ENCODE results near the gene RAB3GAP1. TPM values are rescaled to one million over a fixed set of nuclear protein-coding genes. Genes with fewer than 3 reads are reported as not detected.

RAB3GAP1 gene
- total RNA-seq, 1 donor from 2014 or later = 49.3 TPM

DNA sequence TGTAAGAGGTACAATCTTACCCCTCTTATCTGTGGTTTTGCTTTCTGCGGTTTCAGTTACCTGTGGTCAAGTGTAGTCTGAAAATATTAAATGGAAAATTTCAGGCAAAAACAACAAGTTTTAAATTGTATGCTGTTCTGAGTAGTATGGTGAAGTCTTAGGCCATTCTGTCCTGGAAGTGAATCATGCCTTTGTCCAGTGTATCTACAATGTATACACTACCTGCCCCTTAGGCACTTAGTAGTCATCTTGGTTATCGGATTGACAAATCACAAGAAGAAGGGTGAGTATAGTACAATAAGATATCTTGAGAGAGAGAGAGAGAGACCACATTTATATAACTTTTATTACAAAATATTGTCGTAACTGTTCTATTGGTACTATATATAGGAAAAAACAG is 43.5 kb downstream of the RAB3GAP1 start:
- no peak overlapping the region for H3K4me3 Mint-ChIP-seq (ENCODE audit: unreplicated experiment)
- DNase-seq (ENCODE audit: low read depth) (no peak), FAIRE-seq (no peak)
- H3K4me2 ChIP-seq (ENCODE audit: low read length) = no peak overlapping the region
- no peaks in the 10 kb centered on the region for H3K27me3 Mint-ChIP-seq (ENCODE audit: low read depth, unreplicated experiment)
- no peaks in the 10 kb centered on the region for H3K9me3 Mint-ChIP-seq (ENCODE audit: unreplicated experiment)
- H3K4me3 ChIP-seq (ENCODE audit: insufficient read depth, low read depth, low read length) = no peak overlapping the region
- peaks cover 8% of the 10 kb centered on the region for H4K20me1 ChIP-seq (ENCODE audit: insufficient read depth, low read length)
- H3K27ac Mint-ChIP-seq (ENCODE audit: unreplicated experiment) = no peak overlapping the region
- H3K4me1 Mint-ChIP-seq (ENCODE audit: low read depth, unreplicated experiment) = no peaks in the 10 kb centered on the region
- peaks cover 6% of the 10 kb centered on the region for H3K36me3 ChIP-seq (ENCODE audit: insufficient read depth, low read length)
- peaks cover 21% of the 10 kb centered on the region for H3K79me2 ChIP-seq (ENCODE audit: insufficient read depth, low read length)
- no peak overlapping the region for H2AFZ ChIP-seq (ENCODE audit: low read depth, low read length)
- no peak for TF ChIP-seq EZH2 (IDR thresholded peaks at IDR 0.05; ENCODE audit: insufficient read depth, low read length)
- TF ChIP-seq, protein P1, sequence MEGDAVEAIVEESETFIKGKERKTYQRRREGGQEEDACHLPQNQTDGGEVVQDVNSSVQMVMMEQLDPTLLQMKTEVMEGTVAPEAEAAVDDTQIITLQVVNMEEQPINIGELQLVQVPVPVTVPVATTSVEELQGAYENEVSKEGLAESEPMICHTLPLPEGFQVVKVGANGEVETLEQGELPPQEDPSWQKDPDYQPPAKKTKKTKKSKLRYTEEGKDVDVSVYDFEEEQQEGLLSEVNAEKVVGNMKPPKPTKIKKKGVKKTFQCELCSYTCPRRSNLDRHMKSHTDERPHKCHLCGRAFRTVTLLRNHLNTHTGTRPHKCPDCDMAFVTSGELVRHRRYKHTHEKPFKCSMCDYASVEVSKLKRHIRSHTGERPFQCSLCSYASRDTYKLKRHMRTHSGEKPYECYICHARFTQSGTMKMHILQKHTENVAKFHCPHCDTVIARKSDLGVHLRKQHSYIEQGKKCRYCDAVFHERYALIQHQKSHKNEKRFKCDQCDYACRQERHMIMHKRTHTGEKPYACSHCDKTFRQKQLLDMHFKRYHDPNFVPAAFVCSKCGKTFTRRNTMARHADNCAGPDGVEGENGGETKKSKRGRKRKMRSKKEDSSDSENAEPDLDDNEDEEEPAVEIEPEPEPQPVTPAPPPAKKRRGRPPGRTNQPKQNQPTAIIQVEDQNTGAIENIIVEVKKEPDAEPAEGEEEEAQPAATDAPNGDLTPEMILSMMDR (IDR thresholded peaks at IDR 0.05; ENCODE audit: insufficient read depth, low read depth, low read length) = no peak
- no peaks in the 10 kb centered on the region for H3K9me3 ChIP-seq (ENCODE audit: insufficient read depth, low read depth, low read length)
- H3K9ac ChIP-seq (ENCODE audit: low read length) = no peak overlapping the region
- H3K27me3 ChIP-seq (ENCODE audit: insufficient read depth, low read length) = no peaks in the 10 kb centered on the region
- H3K27ac ChIP-seq (ENCODE audit: low read depth, low read length) = no peak overlapping the region
- no peaks in the 10 kb centered on the region for H3K4me1 ChIP-seq (ENCODE audit: insufficient read depth, low read length)
- peaks cover 5% of the 10 kb centered on the region for H3K36me3 Mint-ChIP-seq (ENCODE audit: low read depth, unreplicated experiment)

DNA sequence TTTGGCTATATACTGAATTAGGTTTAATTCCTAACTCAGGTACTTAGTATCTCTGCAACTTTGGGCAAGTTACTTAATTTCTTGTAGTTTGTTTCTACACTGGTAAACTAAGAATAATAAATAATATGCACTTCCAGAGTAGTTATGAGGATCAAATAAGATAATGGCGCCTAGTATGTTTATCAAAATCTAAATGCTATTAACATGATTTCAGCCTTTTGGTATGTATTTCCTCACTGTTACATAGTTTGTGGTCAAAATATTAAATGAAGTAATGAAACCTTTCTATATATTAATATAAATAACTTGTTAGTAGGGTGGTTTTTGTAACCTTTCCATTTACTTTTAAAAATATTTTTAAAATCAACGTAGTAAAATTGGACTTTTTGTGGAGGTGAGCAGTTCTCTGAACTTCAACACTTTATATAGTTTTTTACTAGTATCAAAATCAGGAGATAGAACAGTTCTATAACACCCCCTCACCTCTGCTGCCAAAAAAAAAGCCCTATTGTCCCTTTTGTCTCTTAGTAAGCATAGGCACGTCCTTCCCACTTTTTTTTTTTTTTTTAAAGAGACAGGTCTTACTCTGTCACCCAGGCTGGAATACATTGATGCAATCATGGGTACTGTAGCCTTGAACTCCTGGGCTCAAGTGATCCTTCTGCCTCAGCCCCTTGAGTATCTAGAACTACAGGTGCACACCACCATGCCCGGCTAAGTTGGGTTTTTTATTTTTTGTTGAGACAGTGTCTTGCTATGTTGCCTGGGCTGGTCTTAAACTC is 44.8 kb downstream of the RAB3GAP1 start:
- Mint-ChIP-seq H3K27ac (ENCODE audit: unreplicated experiment) (no peak overlapping the region), H3K4me3 (ENCODE audit: unreplicated experiment) (no peak overlapping the region), H3K36me3 (ENCODE audit: low read depth, unreplicated experiment) (peaks cover 5% of the 10 kb centered on the region), H3K27me3 (ENCODE audit: low read depth, unreplicated experiment) (no peaks in the 10 kb centered on the region), H3K4me1 (ENCODE audit: low read depth, unreplicated experiment) (no peaks in the 10 kb centered on the region), H3K9me3 (ENCODE audit: unreplicated experiment) (peaks cover under 1% of the 10 kb centered on the region)
- H3K9me3 ChIP-seq (ENCODE audit: insufficient read depth, low read depth, low read length) = no peaks in the 10 kb centered on the region
- H3K36me3 ChIP-seq (ENCODE audit: insufficient read depth, low read length) = peaks cover 6% of the 10 kb centered on the region
- H3K9ac ChIP-seq (ENCODE audit: low read length) = no peak overlapping the region
- no peaks in the 10 kb centered on the region for H3K4me1 ChIP-seq (ENCODE audit: insufficient read depth, low read length)
- H4K20me1 ChIP-seq (ENCODE audit: insufficient read depth, low read length) = peaks cover 8% of the 10 kb centered on the region
- no peak overlapping the region for H3K27ac ChIP-seq (ENCODE audit: low read depth, low read length)
- no peak for TF ChIP-seq EZH2 (IDR thresholded peaks at IDR 0.05; ENCODE audit: insufficient read depth, low read length)
- TF ChIP-seq, protein P1 (IDR thresholded peaks at IDR 0.05; ENCODE audit: insufficient read depth, low read depth, low read length) = no peak
- no peak overlapping the region for H3K4me2 ChIP-seq (ENCODE audit: low read length)
- H3K79me2 ChIP-seq (ENCODE audit: insufficient read depth, low read length) = peaks cover 16% of the 10 kb centered on the region
- no peak overlapping the region for H3K4me3 ChIP-seq (ENCODE audit: insufficient read depth, low read depth, low read length)
- no peak overlapping the region for H2AFZ ChIP-seq (ENCODE audit: low read depth, low read length)
- H3K27me3 ChIP-seq (ENCODE audit: insufficient read depth, low read length) = no peaks in the 10 kb centered on the region
- DNase-seq (ENCODE audit: low read depth) = no peak
- FAIRE-seq = no peak
